Gastrocnemius medialis (tissue), 4 donors: ENCODE measurements around the gene CFAP45.

Source experiments
- CTCF ChIP-seq, 5 experiments: fragments of 450-650 bp in 3 of 5; fragments of 200-600 bp in 2 of 5; sonication (generic) in 2 of 5; IDR thresholded peaks in 4 of 5; conservative IDR thresholded peaks in 1 of 5; 1 replicate in 4 of 5; 2 replicates in 1 of 5; pipeline ENCODE4 v1.5.1; 2016 to 2019; ENCODE audit warnings: antibody characterized with exemption in 5 of 5, mild to moderate bottlenecking in 3 of 5, moderate library complexity in 3 of 5
- POLR2A ChIP-seq, 2 donors: fragments of 450-650 bp; IDR thresholded peaks; one replicate each; pipeline ENCODE4 v1.6.1; 2017; ENCODE audit warnings: antibody characterized with exemption in 2 of 2, mild to moderate bottlenecking in 2 of 2, moderate library complexity in 2 of 2

GRCh38 chr1:159897962-159898361 is 2.0 kb downstream of the CFAP45 start:
- TF ChIP-seq CTCF (IDR thresholded peaks at IDR 0.05 in 4 of 5, conservative IDR thresholded peaks at IDR 0.05 in 1 of 5) (no peak), POLR2A (IDR thresholded peaks at IDR 0.05) (no peak)
